ENCODE data around the gene NRIP1. TPM values are rescaled to one million over a fixed set of nuclear protein-coding genes. Genes with fewer than 3 reads are reported as not detected.

NRIP1 gene
- polyA plus RNA-seq, 1 donor (not counting 4 experiments of a cell fraction or from before 2014, with no cell fraction given): 25.5 TPM

DNA sequence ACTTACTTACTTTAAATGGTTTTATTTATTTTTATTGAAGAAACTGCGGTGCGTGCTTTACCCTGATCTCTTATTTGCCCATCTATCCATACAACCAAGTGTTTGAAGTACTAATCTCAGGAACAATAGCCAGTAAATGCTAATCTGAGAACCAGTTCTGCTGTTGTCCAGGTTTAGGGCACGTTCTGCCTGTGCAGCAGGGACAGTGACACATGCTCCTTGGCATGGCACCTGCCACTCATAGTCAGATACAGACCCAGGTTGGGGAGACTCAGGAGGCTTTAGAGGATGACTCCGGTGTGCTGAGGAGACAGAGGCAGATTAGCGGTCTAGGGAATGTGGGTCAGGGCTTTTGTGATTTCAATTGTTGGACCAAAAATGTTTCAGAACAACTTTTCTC is 83.6 kb downstream of the NRIP1 start:
- H3K36me3 ChIP-seq (ENCODE audit: control insufficient read depth in 2 of 2, extremely low read depth in 1 of 2, insufficient read depth in 2 of 2, low read length in 2 of 2): peaks cover 3 to 6% of the 10 kb centered on the region in 2 experiments
- H3K9me3 ChIP-seq (ENCODE audit: control insufficient read depth, low read depth, low read length): no peaks in the 10 kb centered on the region
- no peak overlapping the region for H3K9ac ChIP-seq (ENCODE audit: control insufficient read depth, extremely low read depth, insufficient read depth, low read length)
- no peak overlapping the region for H3K4me2 ChIP-seq (ENCODE audit: control insufficient read depth, extremely low read depth, insufficient read depth, low read depth, low read length)
- no peak for DNase-seq (ENCODE audit: low read depth, low spot score)
- H3K4me1 ChIP-seq (ENCODE audit: control insufficient read depth, extremely low read depth, insufficient read depth, low read length): no peaks in the 10 kb centered on the region
- no peak overlapping the region for H2AFZ ChIP-seq (ENCODE audit: control insufficient read depth, low read length)
- FAIRE-seq: no peak
- no peaks in the 10 kb centered on the region for H3K9me1 ChIP-seq (ENCODE audit: control insufficient read depth, extremely low read depth, insufficient read depth, low read length)
- H4K20me1 ChIP-seq (ENCODE audit: control insufficient read depth, extremely low read depth, insufficient read depth, low read length): no peaks in the 10 kb centered on the region
- H3K4me3 ChIP-seq (ENCODE audit: control insufficient read depth in 2 of 3, extremely low read depth in 1 of 3, insufficient read depth in 2 of 3, low read depth in 1 of 3, low read length in 3 of 3): no peak overlapping the region
- dilution Hi-C loops (cut with MboI; ENCODE audit: extremely low pct_ligation_motif_present, low sequenced_read_pairs): no loop called here
- H3K27me3 ChIP-seq (ENCODE audit: control insufficient read depth, extremely low read depth, insufficient read depth, low read length): no peaks in the 10 kb centered on the region
- no peak for TF ChIP-seq EZH2 (IDR thresholded peaks at IDR 0.05; ENCODE audit: low read length)
- TF ChIP-seq, protein P1, sequence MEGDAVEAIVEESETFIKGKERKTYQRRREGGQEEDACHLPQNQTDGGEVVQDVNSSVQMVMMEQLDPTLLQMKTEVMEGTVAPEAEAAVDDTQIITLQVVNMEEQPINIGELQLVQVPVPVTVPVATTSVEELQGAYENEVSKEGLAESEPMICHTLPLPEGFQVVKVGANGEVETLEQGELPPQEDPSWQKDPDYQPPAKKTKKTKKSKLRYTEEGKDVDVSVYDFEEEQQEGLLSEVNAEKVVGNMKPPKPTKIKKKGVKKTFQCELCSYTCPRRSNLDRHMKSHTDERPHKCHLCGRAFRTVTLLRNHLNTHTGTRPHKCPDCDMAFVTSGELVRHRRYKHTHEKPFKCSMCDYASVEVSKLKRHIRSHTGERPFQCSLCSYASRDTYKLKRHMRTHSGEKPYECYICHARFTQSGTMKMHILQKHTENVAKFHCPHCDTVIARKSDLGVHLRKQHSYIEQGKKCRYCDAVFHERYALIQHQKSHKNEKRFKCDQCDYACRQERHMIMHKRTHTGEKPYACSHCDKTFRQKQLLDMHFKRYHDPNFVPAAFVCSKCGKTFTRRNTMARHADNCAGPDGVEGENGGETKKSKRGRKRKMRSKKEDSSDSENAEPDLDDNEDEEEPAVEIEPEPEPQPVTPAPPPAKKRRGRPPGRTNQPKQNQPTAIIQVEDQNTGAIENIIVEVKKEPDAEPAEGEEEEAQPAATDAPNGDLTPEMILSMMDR (optimal IDR thresholded peaks at IDR 0.05 in 1 of 3, IDR thresholded peaks at IDR 0.05 in 1 of 3, conservative IDR thresholded peaks at IDR 0.05 in 1 of 3; ENCODE audit: extremely low read depth in 1 of 3, insufficient read depth in 2 of 3, low read length in 3 of 3): no peak
- peaks cover 69% of the 10 kb centered on the region for H3K79me2 ChIP-seq (ENCODE audit: control insufficient read depth, insufficient read depth, low read length)
- no peak overlapping the region for H3K27ac ChIP-seq (ENCODE audit: control insufficient read depth, insufficient read depth, low read length)

DNA sequence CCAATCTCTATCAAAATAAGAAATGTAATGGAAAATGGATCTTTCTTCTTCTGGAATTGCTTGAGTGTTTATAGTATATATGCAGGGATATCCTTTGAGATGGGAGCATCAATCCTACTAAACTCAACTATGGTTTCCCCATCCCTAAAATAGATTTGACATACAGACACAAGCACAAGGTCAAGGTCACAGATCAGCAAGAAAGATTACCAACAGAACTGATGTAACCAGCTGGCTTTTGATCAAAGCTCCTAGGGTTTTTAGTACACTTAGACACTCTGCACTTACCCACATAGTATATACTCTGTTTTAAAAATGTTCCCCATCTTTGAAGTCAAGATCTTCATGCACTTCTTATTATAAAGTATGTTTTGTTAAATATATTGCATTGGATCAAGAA is 85.5 kb downstream of the NRIP1 start:
- TF ChIP-seq EZH2 (IDR thresholded peaks at IDR 0.05; ENCODE audit: low read length): no peak
- TF ChIP-seq, protein P1 (optimal IDR thresholded peaks at IDR 0.05 in 1 of 3, IDR thresholded peaks at IDR 0.05 in 1 of 3, conservative IDR thresholded peaks at IDR 0.05 in 1 of 3; ENCODE audit: extremely low read depth in 1 of 3, insufficient read depth in 2 of 3, low read length in 3 of 3): no peak
- dilution Hi-C loops (cut with MboI; ENCODE audit: extremely low pct_ligation_motif_present, low sequenced_read_pairs): no loop called here
- Histone ChIP-seq H4K20me1 (ENCODE audit: control insufficient read depth, extremely low read depth, insufficient read depth, low read length) (no peaks in the 10 kb centered on the region), H3K4me3 (ENCODE audit: control insufficient read depth in 2 of 3, extremely low read depth in 1 of 3, insufficient read depth in 2 of 3, low read depth in 1 of 3, low read length in 3 of 3) (no peak overlapping the region), H3K79me2 (ENCODE audit: control insufficient read depth, insufficient read depth, low read length) (peaks cover 70% of the 10 kb centered on the region), H3K9me1 (ENCODE audit: control insufficient read depth, extremely low read depth, insufficient read depth, low read length) (no peaks in the 10 kb centered on the region), H3K9ac (ENCODE audit: control insufficient read depth, extremely low read depth, insufficient read depth, low read length) (no peak overlapping the region), H2AFZ (ENCODE audit: control insufficient read depth, low read length) (no peak overlapping the region), H3K36me3 (ENCODE audit: control insufficient read depth in 2 of 2, extremely low read depth in 1 of 2, insufficient read depth in 2 of 2, low read length in 2 of 2) (peaks cover 3 to 9% of the 10 kb centered on the region in 2 experiments), H3K27me3 (ENCODE audit: control insufficient read depth, extremely low read depth, insufficient read depth, low read length) (no peaks in the 10 kb centered on the region), H3K4me1 (ENCODE audit: control insufficient read depth, extremely low read depth, insufficient read depth, low read length) (no peaks in the 10 kb centered on the region), H3K4me2 (ENCODE audit: control insufficient read depth, extremely low read depth, insufficient read depth, low read depth, low read length) (no peak overlapping the region), H3K9me3 (ENCODE audit: control insufficient read depth, low read depth, low read length) (no peaks in the 10 kb centered on the region), H3K27ac (ENCODE audit: control insufficient read depth, insufficient read depth, low read length) (no peak overlapping the region)
- DNase-seq (ENCODE audit: low read depth, low spot score): no peak
- no peak for FAIRE-seq
